Measurements from ENCODE around the gene FLACC1.
"Not testable (repeated sequence)": the region's sequence is repeated elsewhere in the genome, so short reads cannot be mapped to it uniquely, and the experiment has no call there.

Gene FLACC1

GRCh38 chr2:201246280-201246679 is 110.9 kb downstream of the FLACC1 start:
- H3K4me1 Mint-ChIP-seq (ENCODE audit: low read depth), result peaks cover 43% of the 10 kb centered on the region
- no peak overlapping the region for H3K4me3 Mint-ChIP-seq

GRCh38 chr2:201244829-201245228 is 112.3 kb downstream of the FLACC1 start:
- no peaks in the 10 kb centered on the region for H3K36me3 Mint-ChIP-seq (ENCODE audit: low read depth)
- H3K27ac Mint-ChIP-seq, result peak overlapping the region; percentile 84

More at GRCh38 chr2:201246280-201246679, 110.9 kb downstream of the FLACC1 start:
- intact Hi-C loops (cut with micrococcal nuclease), result no loop called here
- Mint-ChIP-seq H3K27me3 (no peaks in the 10 kb centered on the region), H3K9me3 (no peaks in the 10 kb centered on the region), H3K36me3 (ENCODE audit: low read depth) (no peaks in the 10 kb centered on the region), H3K27ac (peak overlapping the region; percentile 84)

DNA sequence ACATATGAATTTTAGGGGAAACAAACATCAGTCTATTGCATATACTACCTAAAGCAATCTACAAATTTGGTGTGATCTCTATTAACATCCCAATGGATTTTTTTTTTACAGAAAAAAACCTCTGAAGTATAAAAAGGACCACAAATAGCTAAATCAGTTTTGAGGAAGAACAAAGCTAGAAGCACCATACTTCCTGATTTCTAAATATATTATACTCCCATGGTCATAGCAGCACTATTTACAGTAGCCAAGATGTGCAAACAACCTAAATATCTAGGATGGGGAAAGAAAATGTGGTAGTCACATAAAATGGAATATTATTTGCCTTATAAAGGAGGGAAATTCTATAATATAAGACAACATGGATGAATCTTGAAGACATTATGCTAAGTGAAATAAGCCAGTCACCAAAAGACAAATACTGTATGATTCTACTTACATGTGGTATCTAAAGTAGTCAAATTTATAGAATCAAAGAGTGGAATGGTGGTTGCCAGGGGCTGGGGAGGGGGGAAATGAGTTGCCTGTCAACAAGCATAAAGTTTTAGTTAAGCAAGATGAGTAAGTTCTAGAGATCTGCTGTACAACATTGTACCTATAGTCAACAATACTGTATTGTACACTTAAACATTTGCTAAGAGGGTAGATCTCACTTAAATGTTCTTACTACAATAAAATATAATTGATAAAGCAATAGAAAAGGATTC is 114.4 kb downstream of the FLACC1 start:
- Mint-ChIP-seq H3K27me3 (no peaks in the 10 kb centered on the region), H3K36me3 (ENCODE audit: low read depth) (no peaks in the 10 kb centered on the region), H3K4me3 (no peak overlapping the region), H3K9me3 (no peaks in the 10 kb centered on the region), H3K4me1 (ENCODE audit: low read depth) (peaks cover 64% of the 10 kb centered on the region), H3K27ac (no peak overlapping the region)
- intact Hi-C loops (cut with micrococcal nuclease), result no loop called here

More at GRCh38 chr2:201244829-201245228, 112.3 kb downstream of the FLACC1 start:
- H3K4me3 Mint-ChIP-seq, result no peak overlapping the region
- intact Hi-C loops (cut with micrococcal nuclease), result no loop called here
- H3K9me3 Mint-ChIP-seq, result no peaks in the 10 kb centered on the region
- H3K27me3 Mint-ChIP-seq, result no peaks in the 10 kb centered on the region
- H3K4me1 Mint-ChIP-seq (ENCODE audit: low read depth), result peaks cover 58% of the 10 kb centered on the region

DNA sequence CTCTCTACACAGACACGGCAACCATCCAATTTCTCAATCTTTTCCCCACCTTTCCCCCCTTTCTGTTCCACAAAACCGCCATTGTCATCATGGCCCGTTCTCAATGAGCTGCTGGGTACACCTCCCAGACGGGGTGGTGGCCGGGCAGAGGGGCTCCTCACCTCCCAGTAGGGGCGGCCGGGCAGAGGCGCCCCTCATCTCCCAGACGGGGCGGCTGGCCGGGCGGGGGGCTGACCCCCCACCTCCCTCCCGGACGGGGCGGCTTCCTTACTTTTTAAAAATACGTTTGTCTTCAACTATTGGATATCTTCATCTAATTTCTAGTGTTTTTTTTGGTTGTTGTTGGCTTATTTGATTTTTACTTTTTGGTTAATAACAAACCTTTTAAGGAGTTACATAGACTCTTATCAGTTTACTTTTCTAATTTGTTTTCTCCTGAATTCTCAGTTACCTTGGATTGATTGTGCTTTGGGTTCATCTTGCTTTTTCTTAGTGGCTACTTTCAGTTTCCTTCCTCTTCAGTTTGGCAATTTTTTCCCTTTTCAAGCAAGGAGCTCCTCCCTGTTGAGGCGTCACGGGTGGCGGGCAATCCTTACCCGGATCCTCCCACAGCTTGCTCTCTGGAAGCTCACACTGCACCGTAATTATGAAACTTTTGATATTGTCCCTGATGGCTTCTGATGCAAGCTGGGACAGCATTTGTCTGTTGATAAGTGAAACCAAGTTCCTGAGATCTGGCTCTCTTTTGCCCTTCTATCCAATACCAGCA is 117.8 kb downstream of the FLACC1 start:
- intact Hi-C loops (cut with micrococcal nuclease), result loop anchor here (1.0 to 10.0 kb wide), 3 partner anchors 19 to 935 kb away; no protein-coding TSS in a partner anchor
- not testable (repeated sequence) for H3K27me3 Mint-ChIP-seq; H3K9me3 Mint-ChIP-seq; H3K36me3 Mint-ChIP-seq (ENCODE audit: low read depth)
- peak overlapping the region; percentile 67 for H3K4me3 Mint-ChIP-seq
- peak overlapping the region; percentile 98 for H3K27ac Mint-ChIP-seq
- peaks cover 55% of the 10 kb centered on the region for H3K4me1 Mint-ChIP-seq (ENCODE audit: low read depth)
